Nephron (organoid): Measurements from ENCODE around the gene EMC9.

Experiments used
- H3K27ac Mint-ChIP-seq, 3 experiments: 2 replicates each; pipeline ENCODE4 v1.8.0; 2020; ENCODE audit warnings: mixed read lengths in 3 of 3, mild to moderate bottlenecking in 2 of 3, moderate library complexity in 1 of 3
- H3K27me3 Mint-ChIP-seq: 2 replicates; pipeline ENCODE4 v1.8.0; 2021; ENCODE audit warnings: low read depth, mild to moderate bottlenecking, moderate library complexity, mixed read lengths
- H3K36me3 Mint-ChIP-seq: 2 replicates; pipeline ENCODE4 v1.8.0; 2020; ENCODE audit warnings: low read depth, mixed read lengths
- H3K4me1 Mint-ChIP-seq: 2 replicates; pipeline ENCODE4 v1.8.0; 2020; ENCODE audit warnings: mixed read lengths
- H3K4me3 Mint-ChIP-seq, 3 experiments: 2 replicates each; pipeline ENCODE4 v1.8.0; 2020; ENCODE audit warnings: mild to moderate bottlenecking in 3 of 3, mixed read lengths in 3 of 3, moderate library complexity in 2 of 3
- H3K9me3 Mint-ChIP-seq: 2 replicates; pipeline ENCODE4 v1.8.0; 2020; ENCODE audit warnings: mixed read lengths
- TF ChIP-seq, protein P1 (sequence below), 3 experiments: fragments of 200-600 bp; sonication (generic); IDR thresholded peaks; one replicate each; pipeline ENCODE4 v1.5.0; 2021; ENCODE audit warnings: antibody characterized with exemption in 3 of 3; ENCODE audit not compliant: unreplicated experiment in 3 of 3

Gene EMC9

DNA sequence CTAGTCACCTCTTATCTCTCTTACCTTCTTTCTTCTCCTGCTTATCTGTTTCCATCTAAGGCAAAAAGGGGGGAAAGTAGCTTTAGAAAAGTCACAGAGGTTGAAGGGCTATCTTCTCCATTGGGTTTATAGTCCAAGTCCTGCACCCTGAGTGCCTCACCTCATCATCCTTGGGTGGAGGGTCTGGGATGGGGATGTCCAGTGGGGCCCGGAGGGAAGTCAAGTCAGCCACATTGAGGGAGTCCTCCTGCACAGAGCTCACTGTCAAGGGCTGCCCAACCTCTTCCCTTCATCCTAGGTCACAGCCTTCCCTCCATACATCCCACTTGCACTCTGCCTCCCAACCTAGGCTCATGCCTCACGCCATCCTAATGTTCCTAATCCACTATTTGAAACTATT is 3.8 kb upstream of the EMC9 start:
- Mint-ChIP-seq H3K27me3 (no peaks in the 10 kb centered on the region), H3K4me1 (peaks cover 18% of the 10 kb centered on the region), H3K4me3 (peak overlapping the region; percentile 96 to 98 (median 97))

DNA sequence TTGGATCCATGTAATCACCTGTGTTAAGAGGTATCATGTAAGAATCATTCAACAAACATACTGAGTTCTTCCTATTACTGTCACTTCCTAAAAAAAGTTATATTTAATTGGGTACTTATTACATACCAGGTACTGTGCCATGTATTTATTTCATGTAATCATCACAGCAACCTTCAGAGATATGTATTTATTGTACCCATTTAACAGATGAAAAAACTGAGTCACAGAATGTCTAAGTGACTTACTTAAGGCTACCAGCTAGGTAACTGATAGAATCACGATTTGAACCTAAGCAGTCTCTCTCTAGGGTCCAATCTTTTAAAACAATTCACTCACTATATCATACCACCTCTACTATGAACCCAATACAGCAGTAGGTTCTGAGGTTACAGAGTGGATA is 3.1 kb upstream of the EMC9 start:
- H3K27ac Mint-ChIP-seq = peak overlapping the region in 1 of 3 experiments; percentile 45
- peaks cover 25% of the 10 kb centered on the region for H3K4me1 Mint-ChIP-seq
- no peaks in the 10 kb centered on the region for H3K9me3 Mint-ChIP-seq
- TF ChIP-seq, protein P1, sequence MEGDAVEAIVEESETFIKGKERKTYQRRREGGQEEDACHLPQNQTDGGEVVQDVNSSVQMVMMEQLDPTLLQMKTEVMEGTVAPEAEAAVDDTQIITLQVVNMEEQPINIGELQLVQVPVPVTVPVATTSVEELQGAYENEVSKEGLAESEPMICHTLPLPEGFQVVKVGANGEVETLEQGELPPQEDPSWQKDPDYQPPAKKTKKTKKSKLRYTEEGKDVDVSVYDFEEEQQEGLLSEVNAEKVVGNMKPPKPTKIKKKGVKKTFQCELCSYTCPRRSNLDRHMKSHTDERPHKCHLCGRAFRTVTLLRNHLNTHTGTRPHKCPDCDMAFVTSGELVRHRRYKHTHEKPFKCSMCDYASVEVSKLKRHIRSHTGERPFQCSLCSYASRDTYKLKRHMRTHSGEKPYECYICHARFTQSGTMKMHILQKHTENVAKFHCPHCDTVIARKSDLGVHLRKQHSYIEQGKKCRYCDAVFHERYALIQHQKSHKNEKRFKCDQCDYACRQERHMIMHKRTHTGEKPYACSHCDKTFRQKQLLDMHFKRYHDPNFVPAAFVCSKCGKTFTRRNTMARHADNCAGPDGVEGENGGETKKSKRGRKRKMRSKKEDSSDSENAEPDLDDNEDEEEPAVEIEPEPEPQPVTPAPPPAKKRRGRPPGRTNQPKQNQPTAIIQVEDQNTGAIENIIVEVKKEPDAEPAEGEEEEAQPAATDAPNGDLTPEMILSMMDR (IDR thresholded peaks at IDR 0.05; ENCODE audit: unreplicated experiment in 3 of 3) = no peak
- H3K4me3 Mint-ChIP-seq = peak overlapping the region; percentile 16 to 76 (median 47)
- no peaks in the 10 kb centered on the region for H3K27me3 Mint-ChIP-seq
- peaks cover 7% of the 10 kb centered on the region for H3K36me3 Mint-ChIP-seq

More for the DNA sequence above, 3.8 kb upstream of the EMC9 start:
- peak overlapping the region; percentile 89 to 97 (median 94) for H3K27ac Mint-ChIP-seq
- H3K9me3 Mint-ChIP-seq = no peaks in the 10 kb centered on the region
- TF ChIP-seq, protein P1 (IDR thresholded peaks at IDR 0.05; ENCODE audit: unreplicated experiment in 3 of 3) = no peak
- H3K36me3 Mint-ChIP-seq = peaks cover 9% of the 10 kb centered on the region

DNA sequence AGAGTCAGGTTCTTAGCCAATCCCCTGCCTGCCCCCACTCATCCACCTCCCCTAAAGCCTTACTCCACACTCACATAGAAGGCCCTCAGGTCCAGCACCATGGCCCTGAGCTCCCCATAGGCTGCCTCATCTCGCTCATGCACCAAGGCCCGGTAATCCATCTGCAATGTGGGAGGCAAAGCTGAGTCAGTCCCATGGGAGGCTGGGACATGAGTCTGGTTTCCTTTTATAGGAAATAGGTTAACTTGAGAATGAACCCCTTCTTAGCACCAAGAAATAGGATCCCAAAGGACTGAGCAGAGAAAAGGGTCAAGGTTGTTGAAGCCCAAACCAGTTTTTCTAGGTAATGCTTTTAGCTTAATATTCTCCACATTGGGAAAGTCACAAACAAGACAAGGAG is 2.1 kb upstream of the EMC9 start:
- TF ChIP-seq, protein P1 (IDR thresholded peaks at IDR 0.05; ENCODE audit: unreplicated experiment in 3 of 3) = no peak
- Mint-ChIP-seq H3K4me1 (peaks cover 33% of the 10 kb centered on the region), H3K4me3 (peak overlapping the region; percentile 48 to 76 (median 68)), H3K36me3 (peaks cover 13% of the 10 kb centered on the region), H3K9me3 (no peaks in the 10 kb centered on the region), H3K27me3 (peaks cover 3% of the 10 kb centered on the region), H3K27ac (peak overlapping the region in 2 of 3 experiments; percentile 84 to 94)

DNA sequence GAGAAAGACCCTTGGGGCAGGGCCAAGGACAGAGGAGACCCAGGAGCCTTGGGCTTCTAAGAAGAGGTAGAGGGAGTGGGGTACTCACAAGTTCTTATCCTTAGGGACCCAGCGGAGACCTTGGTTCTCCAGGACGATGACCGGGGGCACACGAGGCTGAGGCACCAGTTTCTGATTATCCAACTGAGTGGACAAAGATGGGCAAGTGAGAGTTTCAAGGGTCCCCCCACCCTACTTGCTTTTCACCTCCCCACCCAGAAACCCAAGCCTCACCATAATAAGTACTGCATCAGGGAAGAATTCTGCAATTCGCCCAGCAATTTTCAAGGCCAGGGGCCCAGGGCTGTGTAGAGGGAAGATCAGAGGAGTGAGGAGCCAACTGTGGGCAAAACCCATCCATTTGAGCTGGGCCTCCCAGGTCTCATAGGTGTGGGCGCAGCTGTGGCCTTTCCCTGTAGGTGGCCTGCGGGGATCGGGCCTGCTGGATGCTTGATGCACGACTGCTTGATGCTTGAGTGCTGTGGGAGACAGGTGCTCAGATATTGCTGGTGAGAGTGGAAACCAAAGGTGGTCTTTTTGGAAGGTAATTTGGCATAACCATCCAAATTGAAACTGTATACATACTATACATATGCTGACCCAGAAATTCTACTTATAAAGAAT is 2.0 kb downstream of the EMC9 start:
- H3K4me3 Mint-ChIP-seq = peak overlapping the region; percentile 86 to 98 (median 89)
- peak overlapping the region; percentile 7 to 82 (median 17) for H3K27ac Mint-ChIP-seq
- TF ChIP-seq, protein P1 (IDR thresholded peaks at IDR 0.05; ENCODE audit: unreplicated experiment in 3 of 3) = no peak
- peaks cover 3% of the 10 kb centered on the region for H3K27me3 Mint-ChIP-seq
- H3K4me1 Mint-ChIP-seq = peaks cover 35% of the 10 kb centered on the region
- H3K36me3 Mint-ChIP-seq = peaks cover 24% of the 10 kb centered on the region
- H3K9me3 Mint-ChIP-seq = no peaks in the 10 kb centered on the region

DNA sequence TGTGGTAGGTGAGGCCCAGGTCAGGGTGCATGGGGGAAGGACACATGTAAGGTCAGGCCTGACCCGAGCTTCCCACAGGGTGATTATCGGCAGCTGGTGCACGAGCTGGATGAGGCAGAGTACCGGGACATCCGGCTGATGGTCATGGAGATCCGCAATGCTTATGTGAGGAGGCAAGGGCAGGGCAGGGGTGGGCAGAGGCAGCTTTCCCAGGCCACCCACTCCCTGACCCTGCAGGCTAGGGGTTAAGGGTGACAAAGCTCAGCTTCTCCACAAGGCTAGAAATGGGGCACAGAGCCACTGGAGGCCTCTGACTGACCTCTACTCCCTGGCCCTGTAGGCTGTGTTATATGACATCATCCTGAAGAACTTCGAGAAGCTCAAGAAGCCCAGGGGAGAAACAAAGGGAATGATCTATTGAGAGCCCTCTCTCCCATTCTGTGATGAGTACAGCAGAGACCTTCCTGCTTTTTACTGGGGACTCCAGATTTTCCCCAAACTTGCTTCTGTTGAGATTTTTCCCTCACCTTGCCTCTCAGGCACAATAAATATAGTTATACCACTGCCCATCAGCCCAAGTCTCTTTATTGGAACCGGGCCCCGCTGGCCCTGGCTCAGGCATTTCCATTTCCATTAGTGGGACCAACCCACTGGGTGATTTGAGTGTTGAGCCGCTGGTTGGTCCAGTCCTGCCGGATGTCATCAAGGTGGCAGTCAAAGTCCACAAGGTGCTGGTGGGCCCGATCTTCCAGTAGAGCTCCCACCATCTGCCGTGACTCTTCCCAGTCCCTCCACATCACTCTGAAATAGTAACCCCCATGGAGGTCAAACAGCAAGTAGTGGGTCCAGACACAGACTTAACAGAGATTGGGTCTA is 2.8 kb downstream of the EMC9 start:
- Mint-ChIP-seq H3K27me3 (peaks cover 3% of the 10 kb centered on the region), H3K27ac (peak overlapping the region in 1 of 3 experiments; percentile 21), H3K4me1 (peaks cover 35% of the 10 kb centered on the region), H3K9me3 (no peaks in the 10 kb centered on the region), H3K4me3 (peak overlapping the region; percentile 86 to 98 (median 89)), H3K36me3 (peaks cover 24% of the 10 kb centered on the region)
- TF ChIP-seq, protein P1 (IDR thresholded peaks at IDR 0.05; ENCODE audit: unreplicated experiment in 3 of 3) = no peak
